ENCODE results near the gene FNDC3B.

FNDC3B gene

GRCh38 chr3:172263781-172264486, 224.6 kb downstream of the FNDC3B start:
- DNase-seq (ENCODE audit: low read depth), result no peak

GRCh38 chr3:172266103-172266502, 226.7 kb downstream of the FNDC3B start:
- no peak for DNase-seq (ENCODE audit: low read depth)

GRCh38 chr3:172268425-172268824, 229.0 kb downstream of the FNDC3B start:
- DNase-seq (ENCODE audit: low read depth), result no peak

- DNase-seq (ENCODE audit: low read depth), result no peak
These were observed 229.5 kb downstream of the FNDC3B start for GRCh38 chr3:172268868-172269267.

GRCh38 chr3:172270557-172271166, 231.3 kb downstream of the FNDC3B start:
- DNase-seq (ENCODE audit: low read depth), result no peak

GRCh38 chr3:172271386-172271976, 232.1 kb downstream of the FNDC3B start:
- no peak for DNase-seq (ENCODE audit: low read depth)

- no peak for DNase-seq (ENCODE audit: low read depth)
These were observed 233.3 kb downstream of the FNDC3B start for GRCh38 chr3:172272698-172273097.

GRCh38 chr3:172273378-172273777, 234.0 kb downstream of the FNDC3B start:
- no peak for DNase-seq (ENCODE audit: low read depth)

- DNase-seq (ENCODE audit: low read depth), result no peak
These were observed 235.5 kb downstream of the FNDC3B start for GRCh38 chr3:172274906-172275305.

- DNase-seq (ENCODE audit: low read depth), result no peak
These were observed 236.2 kb downstream of the FNDC3B start for GRCh38 chr3:172275586-172275985.

GRCh38 chr3:172276103-172276502, 236.7 kb downstream of the FNDC3B start:
- DNase-seq (ENCODE audit: low read depth), result no peak

- no peak for DNase-seq (ENCODE audit: low read depth)
These were observed 237.8 kb downstream of the FNDC3B start for GRCh38 chr3:172277151-172277652.

GRCh38 chr3:172279191-172279640, 239.8 kb downstream of the FNDC3B start:
- no peak for DNase-seq (ENCODE audit: low read depth)

GRCh38 chr3:172279974-172280373, 240.6 kb downstream of the FNDC3B start:
- DNase-seq (ENCODE audit: low read depth), result no peak

- no peak for DNase-seq (ENCODE audit: low read depth)
These were observed 241.2 kb downstream of the FNDC3B start for GRCh38 chr3:172280406-172281051.

GRCh38 chr3:172281884-172282283, 242.5 kb downstream of the FNDC3B start:
- DNase-seq (ENCODE audit: low read depth), result no peak

GRCh38 chr3:172282850-172283249, 243.5 kb downstream of the FNDC3B start:
- no peak for DNase-seq (ENCODE audit: low read depth)

GRCh38 chr3:172283841-172284357, 244.5 kb downstream of the FNDC3B start:
- no peak for DNase-seq (ENCODE audit: low read depth)

- DNase-seq (ENCODE audit: low read depth), result no peak
These were observed 246.5 kb downstream of the FNDC3B start for GRCh38 chr3:172285844-172286243.

GRCh38 chr3:172286548-172287148, 247.3 kb downstream of the FNDC3B start:
- DNase-seq (ENCODE audit: low read depth), result no peak

GRCh38 chr3:172287937-172288477, 248.6 kb downstream of the FNDC3B start:
- DNase-seq (ENCODE audit: low read depth), result no peak

- no peak for DNase-seq (ENCODE audit: low read depth)
These were observed 249.3 kb downstream of the FNDC3B start for GRCh38 chr3:172288651-172289050.

All from activated T-helper 9 cell treated with anti-CD3 and anti-CD28 coated beads, Interleukin-2, amount 50 U/mL, for 16 hours (primary cell).